Activated naive CD8-positive, alpha-beta T cell treated with anti-CD3 and anti-CD28 coated beads, Interleukin-2, amount 10 ng/mL, durations not matched to agents 7 days and 5 days (primary cell): ENCODE results near the gene CPN2. TPM values are rescaled to one million over a fixed set of nuclear protein-coding genes. Genes with fewer than 3 reads are reported as not detected.

ENCODE experiments used
- ATAC-seq: fragments of 150-1000 bp; cut with Tn5 transposase; one replicate; pipeline ENCODE4 v1.10.0; 2021; ENCODE audit warnings: low read depth, moderate library complexity
- POLR2A ChIA-PET: fragments of 350-600 bp; sonication (Branson Sonifier 250); formaldehyde crosslinking; loops from one replicate; lab custom pipeline; 2021; ENCODE audit warnings: antibody characterized with exemption; lab: Charles Lee
- DNase-seq: peaks from one replicate; pipeline ENCODE4 v3.0.0; 2021
- H3K27ac Mint-ChIP-seq: one replicate; pipeline ENCODE4 v1.8.0; 2022; ENCODE audit warnings: mild to moderate bottlenecking, mixed read lengths
- H3K27me3 Mint-ChIP-seq: one replicate; pipeline ENCODE4 v1.8.0; 2022; ENCODE audit warnings: mild to moderate bottlenecking, moderate library complexity, mixed read lengths
- H3K36me3 Mint-ChIP-seq: one replicate; pipeline ENCODE4 v1.8.0; 2021; ENCODE audit warnings: mild to moderate bottlenecking, mixed read lengths
- H3K4me1 Mint-ChIP-seq: one replicate; pipeline ENCODE4 v1.8.0; 2021; ENCODE audit warnings: mixed read lengths
- H3K4me3 Mint-ChIP-seq: one replicate; pipeline ENCODE4 v1.8.0; 2022; ENCODE audit warnings: mild to moderate bottlenecking, moderate library complexity, mixed read lengths
- H3K9me3 Mint-ChIP-seq: one replicate; pipeline ENCODE4 v1.8.0; 2021; ENCODE audit warnings: mixed read lengths
- total RNA-seq, 2 experiments: library from RNA; stranded (reverse); gene quantifications; one replicate each; pipeline ENCODE4 v1.2.3, GENCODE V29; 2021

The CPN2 gene
- total RNA-seq, 2 experiments from 2014 or later = not detected

DNA sequence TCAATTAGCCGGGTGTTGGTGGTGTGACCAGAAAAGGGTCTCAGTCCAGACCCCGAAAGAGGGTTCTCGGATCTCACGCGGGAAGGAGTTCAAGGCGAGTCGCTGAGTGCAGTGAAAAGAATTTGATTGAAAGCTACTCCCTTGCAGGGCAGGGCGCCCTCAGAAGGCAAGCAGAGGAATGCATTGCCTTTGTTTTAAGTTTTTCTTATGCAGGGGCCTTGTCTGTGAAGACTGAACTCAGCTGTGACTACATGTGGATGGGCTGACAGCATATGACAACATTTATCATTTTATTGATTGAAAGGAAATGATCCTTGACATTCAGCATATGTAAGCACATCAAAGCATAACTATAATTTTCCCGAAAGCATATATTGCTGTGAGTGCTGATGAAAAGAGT is 11.8 kb downstream of the CPN2 start:
- DNase-seq = no peak
- Mint-ChIP-seq H3K4me3 (no peak overlapping the region), H3K27ac (no peak overlapping the region), H3K4me1 (no peaks in the 10 kb centered on the region), H3K9me3 (no peaks in the 10 kb centered on the region), H3K27me3 (peaks cover 13% of the 10 kb centered on the region), H3K36me3 (no peaks in the 10 kb centered on the region)
- ATAC-seq = no peak
- POLR2A ChIA-PET = no interaction called here

DNA sequence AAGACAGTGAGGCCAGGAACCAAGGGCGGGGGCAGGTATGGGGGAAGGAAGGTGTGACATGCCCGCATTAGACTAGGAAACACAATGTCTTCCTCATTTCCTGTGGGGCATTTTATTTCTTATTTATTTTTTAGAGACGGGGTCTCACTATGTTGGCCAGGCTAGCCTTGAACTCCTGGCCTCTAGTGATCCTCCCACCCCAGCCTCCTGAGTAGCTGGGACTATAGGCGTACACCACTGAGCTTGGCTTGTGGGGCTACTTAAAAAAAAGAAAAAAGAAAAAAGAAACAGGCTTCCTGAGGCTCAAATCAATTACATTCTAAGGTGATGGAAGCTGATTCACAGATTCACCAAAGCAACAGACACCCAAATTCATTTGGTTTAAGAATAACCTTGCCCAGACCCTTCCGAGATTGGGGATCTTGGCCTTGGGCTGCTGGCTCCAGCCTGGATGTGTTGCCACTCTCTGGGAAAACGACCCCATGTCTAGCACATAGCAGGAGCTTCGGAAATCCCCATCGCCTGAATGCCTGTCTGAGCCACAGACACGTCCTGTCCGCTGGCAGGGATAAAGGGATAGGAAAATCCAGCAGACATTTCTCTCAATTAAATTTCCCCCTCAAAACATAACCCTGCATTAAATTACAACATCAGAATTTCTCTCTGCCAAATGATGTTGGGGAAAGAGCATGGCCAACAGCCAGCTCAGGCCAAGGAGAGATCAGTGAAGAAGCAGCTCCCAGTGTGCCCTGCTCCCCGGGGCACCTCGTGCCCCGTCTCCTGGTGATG is 13.0 kb downstream of the CPN2 start:
- Mint-ChIP-seq H3K36me3 (no peaks in the 10 kb centered on the region), H3K27me3 (peaks cover 18% of the 10 kb centered on the region), H3K4me1 (peaks cover 5% of the 10 kb centered on the region), H3K4me3 (no peak overlapping the region), H3K9me3 (no peaks in the 10 kb centered on the region), H3K27ac (no peak overlapping the region)
- POLR2A ChIA-PET = no interaction called here
- no peak for DNase-seq
- ATAC-seq = no peak

DNA sequence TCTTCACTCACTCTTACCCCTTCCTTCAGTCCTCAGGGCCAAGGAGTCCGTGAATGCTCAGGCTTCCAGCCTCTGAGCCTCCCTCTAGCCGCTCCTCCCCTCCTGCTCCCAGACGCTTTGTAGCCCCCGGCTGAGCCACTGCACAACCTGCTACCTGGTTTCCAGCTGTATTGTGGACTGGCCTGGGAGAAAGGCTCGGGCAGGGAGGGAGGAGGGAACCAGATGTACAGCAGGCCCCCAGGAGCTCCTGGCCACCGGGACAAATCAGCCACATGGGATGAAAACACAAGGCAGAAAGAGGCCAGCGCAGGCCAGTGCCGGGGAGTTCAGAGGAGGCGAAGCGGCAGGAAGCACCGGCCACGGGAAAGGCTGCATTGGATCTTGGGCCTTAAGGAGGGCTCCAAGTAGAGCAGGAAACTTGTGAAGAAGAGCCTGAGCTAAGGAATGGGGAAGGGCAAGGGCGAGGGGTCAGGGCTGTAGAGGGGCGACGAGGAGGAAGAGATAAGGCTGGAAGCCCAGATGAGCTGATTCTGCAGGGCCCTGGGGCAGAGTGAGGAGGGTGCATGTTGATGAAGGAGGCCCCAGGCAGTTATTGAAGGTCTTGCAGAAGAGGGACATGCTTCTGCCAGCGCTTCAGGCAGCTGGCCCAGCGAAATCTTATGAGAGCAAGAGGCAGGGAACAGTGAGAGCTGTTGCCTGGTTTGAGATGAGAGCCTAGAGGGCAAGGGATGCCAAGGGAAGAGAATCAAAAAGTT is 14.3 kb downstream of the CPN2 start:
- no peak for DNase-seq
- peaks cover 5% of the 10 kb centered on the region for H3K4me1 Mint-ChIP-seq
- H3K27ac Mint-ChIP-seq = no peak overlapping the region
- H3K9me3 Mint-ChIP-seq = no peaks in the 10 kb centered on the region
- ATAC-seq = no peak
- peaks cover 17% of the 10 kb centered on the region for H3K27me3 Mint-ChIP-seq
- POLR2A ChIA-PET = interaction anchor here (1.1 kb wide), 1 partner anchor 248 kb away, joined by 3 read pairs; no protein-coding TSS in a partner anchor
- no peak overlapping the region for H3K4me3 Mint-ChIP-seq
- H3K36me3 Mint-ChIP-seq = no peaks in the 10 kb centered on the region

DNA sequence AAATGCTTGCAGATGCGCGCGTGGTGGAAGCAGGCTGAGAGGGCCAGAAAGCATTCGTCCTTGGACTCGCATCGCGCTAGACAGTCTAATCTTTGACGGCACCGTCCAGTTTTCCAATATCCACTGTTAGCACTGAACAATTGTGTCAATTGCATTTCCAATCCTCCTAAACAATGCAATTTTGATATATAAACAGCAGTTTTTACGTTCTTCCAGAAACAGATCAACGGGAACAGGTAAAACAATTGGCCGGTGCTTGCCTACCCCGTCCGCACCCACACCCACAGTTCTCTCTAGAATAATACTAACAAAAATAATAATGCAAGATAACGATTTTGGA is 17.2 kb downstream of the CPN2 start:
- ATAC-seq (no peak), DNase-seq (no peak)
- Mint-ChIP-seq H3K36me3 (no peaks in the 10 kb centered on the region), H3K27ac (no peak overlapping the region), H3K4me1 (peaks cover 5% of the 10 kb centered on the region), H3K9me3 (no peaks in the 10 kb centered on the region), H3K4me3 (peak overlapping the region; percentile 83), H3K27me3 (peaks cover 20% of the 10 kb centered on the region)
- POLR2A ChIA-PET = interaction anchor here (1.1 to 1.2 kb wide), 2 partner anchors 63 to 65 kb away, joined by 3 to 4 read pairs; no protein-coding TSS in a partner anchor

DNA sequence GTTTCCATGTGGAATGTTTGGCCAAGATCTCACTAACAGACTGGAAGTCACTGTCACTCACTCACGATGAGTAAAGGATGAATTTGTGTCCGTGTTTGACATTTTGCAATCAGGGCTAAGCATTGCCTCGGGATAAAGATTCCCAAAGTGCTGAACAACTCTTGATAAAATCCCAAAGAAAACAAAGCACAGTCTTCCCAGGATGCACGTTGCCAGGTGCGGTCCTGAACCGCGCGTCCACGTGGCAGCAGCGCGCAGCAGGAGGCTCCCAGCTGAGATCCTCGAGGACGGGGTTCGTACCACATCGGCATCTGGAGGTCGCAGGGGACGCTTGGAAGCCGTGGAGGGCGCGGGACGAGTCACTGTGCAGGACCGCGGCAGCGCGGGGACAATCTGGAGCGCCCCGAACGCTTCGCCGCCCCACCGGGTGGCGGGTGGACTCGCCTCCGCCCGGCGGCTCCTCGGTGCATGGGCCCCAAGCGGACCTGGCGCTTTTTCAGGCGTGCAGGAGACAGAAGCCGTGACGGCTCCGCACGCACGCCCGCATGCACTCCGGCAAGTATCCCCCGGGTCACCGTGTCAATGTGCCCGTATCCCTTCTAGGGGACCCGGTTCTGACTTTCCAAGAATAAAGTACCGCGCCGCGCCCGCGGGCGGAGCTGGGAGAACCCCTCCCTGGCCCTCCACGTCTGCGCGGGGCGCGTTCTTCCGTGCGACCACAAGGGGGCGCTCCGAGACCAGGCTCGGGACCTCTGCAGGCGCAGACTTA is 17.7 kb downstream of the CPN2 start:
- Mint-ChIP-seq H3K4me1 (peaks cover 5% of the 10 kb centered on the region), H3K4me3 (peak overlapping the region; percentile 83), H3K27me3 (peaks cover 20% of the 10 kb centered on the region), H3K9me3 (no peaks in the 10 kb centered on the region), H3K27ac (no peak overlapping the region), H3K36me3 (no peaks in the 10 kb centered on the region)
- DNase-seq (peak; percentile 94), ATAC-seq (peak; percentile 96)
- POLR2A ChIA-PET = interaction anchor here (1.1 to 1.2 kb wide), 2 partner anchors 63 to 65 kb away, joined by 3 to 4 read pairs; no protein-coding TSS in a partner anchor

DNA sequence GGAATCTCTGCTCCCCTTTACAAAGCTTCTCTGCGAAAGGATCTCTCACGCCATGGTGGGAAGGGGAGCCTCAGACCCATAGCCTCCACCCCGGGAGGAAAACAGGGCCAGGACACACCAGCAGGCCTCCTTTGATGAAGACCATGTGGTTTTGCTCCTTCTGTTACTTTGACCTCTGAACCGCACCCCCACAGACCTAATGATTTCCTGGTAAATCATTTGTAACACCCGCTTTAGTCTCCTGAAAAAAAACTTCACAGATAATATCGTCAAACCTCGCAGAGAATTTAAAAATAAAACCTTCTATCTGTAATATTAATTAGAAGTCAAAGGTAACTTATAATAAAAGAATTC is 18.3 kb downstream of the CPN2 start:
- no peak for ATAC-seq
- POLR2A ChIA-PET = no interaction called here

DNA sequence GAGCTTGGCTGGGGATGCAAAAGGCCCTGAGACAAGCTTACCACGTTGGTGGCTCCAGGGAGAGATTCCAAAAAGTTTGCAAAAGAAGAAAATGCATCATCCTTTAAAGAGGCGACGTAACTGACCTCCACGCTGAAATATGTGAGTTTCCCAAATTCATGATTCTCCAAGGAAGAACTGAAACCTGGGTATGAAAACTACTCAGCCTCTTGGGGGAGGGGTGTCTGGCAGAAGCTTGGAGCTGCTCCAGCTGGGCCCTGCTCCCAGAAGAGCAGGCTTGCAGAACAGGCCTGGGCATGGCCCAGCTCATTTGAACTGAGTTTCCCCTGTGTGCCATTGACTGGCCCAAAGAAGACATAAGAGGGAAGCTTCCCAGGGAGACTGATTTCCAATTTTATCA is 20.5 kb downstream of the CPN2 start:
- ATAC-seq (no peak), DNase-seq (no peak)
- POLR2A ChIA-PET = no interaction called here
- H3K27me3 Mint-ChIP-seq = peaks cover 17% of the 10 kb centered on the region
- H3K4me1 Mint-ChIP-seq = peaks cover 5% of the 10 kb centered on the region
- H3K4me3 Mint-ChIP-seq = no peak overlapping the region
- H3K27ac Mint-ChIP-seq = no peak overlapping the region
- H3K9me3 Mint-ChIP-seq = no peaks in the 10 kb centered on the region
- no peaks in the 10 kb centered on the region for H3K36me3 Mint-ChIP-seq

More for the DNA sequence above, 18.3 kb downstream of the CPN2 start:
- H3K27ac Mint-ChIP-seq = no peak overlapping the region
- H3K4me1 Mint-ChIP-seq = peaks cover 5% of the 10 kb centered on the region
- no peak for DNase-seq
- H3K27me3 Mint-ChIP-seq = peaks cover 20% of the 10 kb centered on the region
- H3K4me3 Mint-ChIP-seq = peak overlapping the region; percentile 16
- H3K9me3 Mint-ChIP-seq = no peaks in the 10 kb centered on the region
- H3K36me3 Mint-ChIP-seq = no peaks in the 10 kb centered on the region

DNA sequence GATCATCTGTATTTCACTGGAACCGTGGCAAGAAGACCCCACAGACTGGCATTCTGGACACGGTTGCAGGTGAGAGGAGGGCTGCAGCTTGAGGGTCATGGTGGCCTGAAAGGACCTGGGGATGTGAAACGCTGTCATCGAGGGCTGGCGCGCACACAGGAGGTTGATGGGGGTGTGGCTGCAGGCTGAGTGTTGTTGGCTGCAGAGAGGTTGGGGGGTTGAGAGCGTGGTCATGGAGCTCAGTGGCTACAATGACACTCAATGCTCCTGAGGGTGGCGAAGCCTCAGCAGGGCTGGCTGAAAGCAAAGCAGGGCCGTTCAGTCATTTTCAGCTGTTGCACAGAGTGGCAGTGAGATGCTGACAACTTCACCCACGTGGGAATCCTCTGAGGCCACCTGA is 21.0 kb downstream of the CPN2 start:
- Mint-ChIP-seq H3K4me1 (peaks cover 5% of the 10 kb centered on the region), H3K27ac (no peak overlapping the region), H3K27me3 (peaks cover 17% of the 10 kb centered on the region), H3K9me3 (no peaks in the 10 kb centered on the region), H3K4me3 (no peak overlapping the region), H3K36me3 (no peaks in the 10 kb centered on the region)
- DNase-seq (no peak), ATAC-seq (no peak)
- POLR2A ChIA-PET = no interaction called here

DNA sequence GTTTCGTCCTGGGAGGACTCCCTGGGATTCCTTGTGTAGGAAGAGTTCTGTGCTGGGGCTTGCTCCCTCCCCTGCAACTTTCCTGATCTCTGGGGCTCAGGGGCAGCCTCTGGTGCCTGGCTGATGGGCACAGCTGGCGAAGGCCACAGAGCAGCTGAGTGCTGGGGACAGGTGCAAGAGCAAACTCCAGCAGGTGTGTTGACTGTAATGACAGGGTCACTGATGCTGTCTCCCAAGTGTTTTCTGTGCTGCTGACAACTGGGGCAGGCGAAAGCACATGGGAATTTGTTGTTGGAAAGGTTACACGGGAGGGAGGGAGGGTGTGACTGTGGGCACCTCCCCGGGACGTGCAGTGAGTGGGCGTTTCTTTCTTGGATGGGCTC is 21.6 kb downstream of the CPN2 start:
- ATAC-seq (no peak), DNase-seq (no peak)
- Mint-ChIP-seq H3K27ac (no peak overlapping the region), H3K27me3 (peaks cover 17% of the 10 kb centered on the region), H3K36me3 (no peaks in the 10 kb centered on the region), H3K4me3 (no peak overlapping the region), H3K9me3 (no peaks in the 10 kb centered on the region), H3K4me1 (peaks cover 5% of the 10 kb centered on the region)
- POLR2A ChIA-PET = no interaction called here

DNA sequence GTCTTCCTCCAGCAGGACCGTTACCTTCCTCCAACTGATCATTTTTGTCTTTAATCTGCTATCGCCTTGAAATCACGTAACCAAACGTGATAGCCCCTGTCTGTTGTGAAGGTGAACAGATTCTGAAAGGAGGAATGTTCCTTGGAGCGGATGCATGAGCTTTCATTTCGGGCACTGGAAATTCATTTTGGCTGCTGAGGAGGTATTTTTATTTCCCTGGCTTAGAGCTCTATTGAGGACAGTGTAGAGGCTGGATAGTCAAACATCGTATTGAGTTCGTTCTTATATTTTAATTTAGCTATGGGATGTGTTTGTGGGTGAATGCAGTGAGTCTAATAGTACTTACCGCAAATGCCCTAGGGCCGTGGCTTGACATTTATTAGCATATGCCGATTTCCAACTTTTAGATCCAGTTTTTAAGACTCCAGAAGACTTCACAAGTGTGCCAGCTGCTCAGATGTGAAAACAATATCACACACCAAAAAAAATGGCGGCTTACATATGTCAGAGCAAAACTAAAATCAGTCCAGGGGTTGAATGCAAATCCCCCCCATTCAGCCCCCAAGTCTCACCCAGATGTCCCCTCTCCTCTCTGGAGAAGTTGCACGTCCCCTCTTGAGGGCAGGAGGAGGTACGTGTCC is 22.1 kb downstream of the CPN2 start:
- H3K4me1 Mint-ChIP-seq = peaks cover 3% of the 10 kb centered on the region
- no peaks in the 10 kb centered on the region for H3K36me3 Mint-ChIP-seq
- POLR2A ChIA-PET = no interaction called here
- peaks cover 17% of the 10 kb centered on the region for H3K27me3 Mint-ChIP-seq
- H3K27ac Mint-ChIP-seq = no peak overlapping the region
- DNase-seq (no peak), ATAC-seq (no peak)
- no peak overlapping the region for H3K4me3 Mint-ChIP-seq
- H3K9me3 Mint-ChIP-seq = no peaks in the 10 kb centered on the region

DNA sequence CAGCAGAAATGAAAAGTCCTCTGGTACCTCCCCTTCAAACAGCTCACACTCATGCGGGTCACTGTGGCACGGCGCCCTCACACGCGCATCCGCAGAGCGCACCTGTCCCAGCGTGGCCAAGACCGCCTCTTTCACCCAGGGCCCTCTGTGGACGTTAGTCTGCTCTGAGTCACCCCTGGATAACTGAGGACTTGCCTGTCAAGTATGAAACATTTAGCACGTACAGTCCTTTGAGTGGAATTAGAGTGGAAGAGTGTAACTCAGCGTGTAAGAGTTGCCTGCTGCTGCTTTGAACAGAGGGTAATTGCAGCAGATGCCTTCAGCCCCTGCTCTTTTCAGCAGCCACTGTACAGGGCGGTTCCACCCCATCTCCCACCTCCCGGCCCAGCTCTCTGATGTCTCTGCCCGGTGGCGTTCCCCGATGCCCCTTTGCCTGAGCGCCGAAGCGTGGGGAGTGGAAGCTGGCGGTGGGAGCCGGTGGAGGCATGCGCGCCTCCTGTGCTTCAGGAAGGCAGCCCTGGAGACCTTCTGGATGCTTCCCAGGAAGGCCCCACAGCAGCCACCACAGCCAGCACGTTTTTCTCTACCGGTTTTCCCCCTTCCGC is 23.0 kb downstream of the CPN2 start:
- Mint-ChIP-seq H3K27me3 (peaks cover 10% of the 10 kb centered on the region), H3K36me3 (no peaks in the 10 kb centered on the region), H3K4me1 (no peaks in the 10 kb centered on the region), H3K27ac (peak overlapping the region; percentile 9), H3K9me3 (no peaks in the 10 kb centered on the region), H3K4me3 (no peak overlapping the region)
- POLR2A ChIA-PET = no interaction called here
- ATAC-seq (peak; percentile 43), DNase-seq (peak; percentile 53)

DNA sequence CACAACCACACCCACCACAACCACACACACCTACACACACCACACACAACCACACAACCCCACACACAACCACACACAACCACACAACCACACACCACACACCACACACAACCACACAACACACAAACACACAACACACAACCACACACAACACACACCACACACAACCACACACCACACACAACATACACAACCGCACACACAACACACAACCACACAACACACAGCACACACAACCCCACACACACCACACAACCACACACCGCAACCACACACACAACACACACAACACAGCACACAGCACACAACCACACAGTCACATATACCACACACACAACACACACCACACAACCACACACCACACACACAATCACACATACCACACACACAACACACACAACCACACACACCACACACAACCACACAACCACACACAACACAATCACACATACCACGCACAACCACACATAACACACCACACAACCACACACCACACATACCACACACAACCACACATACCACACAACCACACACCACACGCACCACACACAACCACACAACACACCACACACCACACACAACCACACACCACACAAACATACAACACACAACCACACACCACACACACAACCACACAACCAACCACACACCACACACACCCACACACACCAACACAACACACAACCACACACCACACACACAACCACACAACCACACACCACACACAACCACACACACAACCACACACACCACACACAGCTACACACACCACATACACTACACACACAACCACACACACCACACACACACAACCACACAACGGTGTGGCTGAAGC is 23.7 kb downstream of the CPN2 start:
- POLR2A ChIA-PET = no interaction called here
- Mint-ChIP-seq H3K4me3 (no peak overlapping the region), H3K27me3 (peaks cover 9% of the 10 kb centered on the region), H3K4me1 (no peaks in the 10 kb centered on the region), H3K36me3 (no peaks in the 10 kb centered on the region), H3K9me3 (no peaks in the 10 kb centered on the region), H3K27ac (no peak overlapping the region)
- ATAC-seq (no peak), DNase-seq (peak; percentile 48)
